PC-3 (cell line): ENCODE data around the gene PINLYP. TPM values are rescaled to one million over a fixed set of nuclear protein-coding genes. Genes with fewer than 3 reads are reported as not detected.

Experiments used
- ATAC-seq: fragments of 200-7000 bp; cut with Tn5 transposase; 2 replicates; pipeline ENCODE4 v1.9.1; 2020; ENCODE audit warnings: mild to moderate bottlenecking, moderate library complexity
- BruUV-seq: library from RNA; stranded (reverse); fragments of 400-500 nt; replicated peaks from 2 replicates; lab custom pipeline; 2021; lab: Mats Ljungman, UMichigan
- CTCF ChIA-PET: fragments of 300-600 bp; sonication (Branson Sonifier 250); formaldehyde crosslinking; loops from one replicate; lab custom pipeline; 2022; ENCODE audit warnings: antibody characterized with exemption; lab: Charles Lee
- POLR2A ChIA-PET: fragments of 300-600 bp; sonication (Branson Sonifier 250); formaldehyde crosslinking; loops from one replicate; lab custom pipeline; 2022; ENCODE audit warnings: antibody characterized with exemption; ENCODE audit not compliant: unreplicated experiment; lab: Charles Lee
- DNase-seq: peaks from one replicate; pipeline ENCODE4 v3.0.0-alpha.2; 2015
- H2AFZ ChIP-seq: fragments of 300-600 bp; sonication (generic); 2 replicates; pipeline ENCODE4 v1.6.0; 2016; ENCODE audit warnings: antibody characterized with exemption, low read length
- H3F3A ChIP-seq: fragments of 300-600 bp; sonication (generic); one replicate; pipeline ENCODE4 v1.6.0; 2017; ENCODE audit warnings: antibody characterized with exemption, low read length, control low read depth, mild to moderate bottlenecking; ENCODE audit not compliant: unreplicated experiment
- H3K27ac ChIP-seq: fragments of 300-600 bp; sonication (generic); 2 replicates; pipeline ENCODE4 v1.5.1; 2016; ENCODE audit warnings: mild to moderate bottlenecking, low read length
- H3K27me3 ChIP-seq: fragments of 300-600 bp; sonication (generic); 2 replicates; pipeline ENCODE4 v1.6.1; 2016; ENCODE audit warnings: low read length, mixed read lengths
- H3K36me3 ChIP-seq: fragments of 300-600 bp; sonication (generic); 2 replicates; pipeline ENCODE4 v1.6.1; 2016; ENCODE audit warnings: low read depth, mixed run types, low read length, mixed read lengths
- H3K4me1 ChIP-seq: fragments of 300-600 bp; sonication (generic); 2 replicates; pipeline ENCODE4 v1.5.1; 2016; ENCODE audit warnings: low read length; ENCODE audit not compliant: insufficient read depth
- H3K4me2 ChIP-seq: fragments of 300-600 bp; sonication (generic); 2 replicates; pipeline ENCODE4 v1.6.0; 2016; ENCODE audit warnings: low read length
- H3K4me3 ChIP-seq: fragments of 300-600 bp; sonication (generic); 2 replicates; pipeline ENCODE4 v1.5.1; 2016; ENCODE audit warnings: mild to moderate bottlenecking, low read length, mixed read lengths
- H3K79me2 ChIP-seq: fragments of 300-600 bp; sonication (generic); 2 replicates; pipeline ENCODE4 v1.6.1; 2017; ENCODE audit warnings: low read length, mixed read lengths
- H3K9ac ChIP-seq: fragments of 300-600 bp; sonication (generic); 2 replicates; pipeline ENCODE4 v1.6.0; 2016; ENCODE audit warnings: mild to moderate bottlenecking, low read length
- H3K9me2 ChIP-seq: fragments of 300-600 bp; sonication (generic); replicated peaks from 2 replicates; pipeline ENCODE4 v1.6.1; 2016; ENCODE audit warnings: mixed run types, low read length, mixed read lengths
- H3K9me3 ChIP-seq: fragments of 300-600 bp; sonication (generic); 2 replicates; pipeline ENCODE4 v1.6.1; 2016; ENCODE audit warnings: low read length, mixed read lengths
- H4K20me1 ChIP-seq: fragments of 300-600 bp; sonication (generic); 2 replicates; pipeline ENCODE4 v1.6.1; 2016; ENCODE audit warnings: low read length, mixed read lengths
- CTCF ChIP-seq: fragments of 300-600 bp; sonication (generic); conservative IDR thresholded peaks from 2 replicates; pipeline ENCODE4 v1.5.1; 2017; ENCODE audit warnings: antibody characterized with exemption, low read depth, mild to moderate bottlenecking, low read length
- EZH2 ChIP-seq: fragments of 300-600 bp; sonication (generic); IDR thresholded peaks from one replicate; pipeline ENCODE4 v1.6.1; 2017; ENCODE audit warnings: antibody characterized with exemption, mild to moderate bottlenecking, low read length; ENCODE audit not compliant: unreplicated experiment
- EZH2phosphoT487 ChIP-seq: fragments of 300-600 bp; sonication (generic); IDR thresholded peaks from 2 replicates; pipeline ENCODE4 v1.6.1; 2018; ENCODE audit warnings: mild to moderate bottlenecking, antibody characterized with exemption, low read length, borderline replicate concordance
- intact Hi-C: fragments of 100-400 bp; cut with micrococcal nuclease; formaldehyde crosslinking; loops from 2 replicates; pipeline ENCODE4 v1.9.0; 2023
- total RNA-seq: library from RNA; depleted of rRNA; stranded (reverse); fragments of >200 nt; gene quantifications from 2 replicates; pipeline ENCODE4 v1.2.3, GENCODE V29; 2014

PINLYP gene
- total RNA-seq, 1 experiment from 2014 or later: 0.18 TPM

DNA sequence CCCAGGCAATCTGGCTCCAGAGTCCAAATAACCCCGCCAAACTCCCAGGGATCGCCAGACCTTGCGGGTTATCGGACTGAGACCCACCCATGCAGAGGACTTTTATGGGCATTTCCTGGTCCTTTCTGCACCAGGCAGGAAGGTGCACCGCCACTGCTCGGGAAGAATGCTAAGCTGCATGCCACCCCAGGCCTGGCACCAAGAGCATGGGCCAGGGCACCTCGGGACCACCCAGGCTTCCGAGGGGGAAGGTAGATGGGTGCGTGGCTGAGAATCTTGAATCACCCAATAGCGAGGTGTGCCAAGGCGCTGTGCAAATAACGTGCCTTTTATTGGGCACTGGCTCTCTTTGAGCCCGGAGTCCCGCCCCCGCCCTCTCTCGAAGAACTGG is 43.0 kb upstream of the PINLYP start:
- no peaks in the 10 kb centered on the region for H4K20me1 ChIP-seq
- H3K27me3 ChIP-seq: no peaks in the 10 kb centered on the region
- BruUV-seq: no TSS peak
- peak overlapping the region; percentile 90 for H2AFZ ChIP-seq
- no peaks in the 10 kb centered on the region for H3F3A ChIP-seq
- peak overlapping the region; percentile 67 for H3K27ac ChIP-seq
- no peaks in the 10 kb centered on the region for H3K9me3 ChIP-seq
- POLR2A ChIA-PET: interaction anchor here (1.0 kb wide), 1 partner anchor 136 kb away, joined by 15 read pairs; no protein-coding TSS in a partner anchor
- DNase-seq (no peak), ATAC-seq (peak; percentile 9)
- peak overlapping the region; percentile 90 for H3K4me2 ChIP-seq
- H3K79me2 ChIP-seq: no peaks in the 10 kb centered on the region
- H3K9me2 ChIP-seq: no peaks in the 10 kb centered on the region
- intact Hi-C loops: no loop called here
- peak overlapping the region; percentile 58 for H3K9ac ChIP-seq
- CTCF ChIA-PET: interaction anchor here (0.6 to 0.9 kb wide), 3 partner anchors 22 to 69 kb away, joined by 3 read pairs; no protein-coding TSS in a partner anchor
- peaks cover 13% of the 10 kb centered on the region for H3K4me1 ChIP-seq
- TF ChIP-seq EZH2 (no peak), EZH2phosphoT487 (no peak), CTCF (no peak)
- no peaks in the 10 kb centered on the region for H3K36me3 ChIP-seq
- H3K4me3 ChIP-seq: peak overlapping the region; percentile 69

DNA sequence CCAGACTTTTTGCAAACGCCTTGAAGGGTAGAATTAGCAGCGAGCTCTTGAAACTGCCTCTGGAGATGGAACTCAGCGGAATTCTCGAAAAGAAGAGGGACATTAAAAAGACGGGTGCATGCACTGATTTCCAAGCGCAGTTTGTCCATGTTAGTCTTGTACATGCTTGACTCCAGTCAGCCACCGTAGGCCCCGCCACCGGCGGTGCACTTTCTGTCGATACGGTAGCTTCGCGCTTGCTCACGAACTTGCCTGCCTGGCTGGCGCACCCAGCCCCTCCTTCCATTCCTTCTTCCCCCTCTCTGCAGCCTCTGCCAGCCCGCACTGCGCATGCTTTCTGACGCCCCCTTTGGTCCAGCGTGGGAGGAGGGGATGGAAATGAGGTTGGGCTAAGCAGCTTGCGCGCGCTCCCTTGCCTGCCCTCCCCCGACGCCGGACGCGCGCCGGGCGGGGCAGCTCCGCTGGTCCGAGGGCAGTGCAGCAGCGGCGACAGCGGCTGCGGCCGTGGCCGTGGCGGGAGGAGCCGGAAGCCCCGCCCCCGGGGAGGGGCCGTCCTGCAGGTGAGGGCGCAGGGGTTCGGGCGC is 42.5 kb upstream of the PINLYP start, which contains the start of gene ZNF575:
Gene ZNF575 (plus strand): TSS at position 227 of the 584 bp plus-strand sequence. CDS start 1,235 bp downstream, outside the sequence.
- no peaks in the 10 kb centered on the region for H4K20me1 ChIP-seq

More for the DNA sequence above, 42.5 kb upstream of the PINLYP start, which contains the start of gene ZNF575:
- POLR2A ChIA-PET: interaction anchor here (0.5 to 1.0 kb wide), 2 partner anchors 135 to 609 kb away, joined by 3 to 15 read pairs; no protein-coding TSS in a partner anchor
- CTCF ChIA-PET: interaction anchor here (0.6 to 0.9 kb wide), 2 partner anchors 22 to 62 kb away, joined by 3 read pairs; no protein-coding TSS in a partner anchor
- Histone ChIP-seq H3K36me3 (no peaks in the 10 kb centered on the region), H3K4me1 (peaks cover 13% of the 10 kb centered on the region), H3K4me3 (peak within 1 kb of the TSS; percentile 69), H3K27ac (peak within 1 kb of the TSS; percentile 67), H3K79me2 (no peaks in the 10 kb centered on the region), H3K27me3 (no peaks in the 10 kb centered on the region), H3K4me2 (peak within 1 kb of the TSS; percentile 90), H3K9me3 (no peaks in the 10 kb centered on the region), H3K9ac (peak within 1 kb of the TSS; percentile 58), H2AFZ (peak within 1 kb of the TSS; percentile 90), H3K9me2 (no peaks in the 10 kb centered on the region), H3F3A (no peaks in the 10 kb centered on the region)
- DNase-seq (peak; percentile 88), ATAC-seq (peak; percentile 66)
- no peak for TF ChIP-seq CTCF
- TF ChIP-seq EZH2phosphoT487: no peak
- no peak for TF ChIP-seq EZH2
- TSS peak; percentile 29 for BruUV-seq
- intact Hi-C loops: no loop called here
